ENCODE data around the gene RPL5.

The RPL5 gene

DNA sequence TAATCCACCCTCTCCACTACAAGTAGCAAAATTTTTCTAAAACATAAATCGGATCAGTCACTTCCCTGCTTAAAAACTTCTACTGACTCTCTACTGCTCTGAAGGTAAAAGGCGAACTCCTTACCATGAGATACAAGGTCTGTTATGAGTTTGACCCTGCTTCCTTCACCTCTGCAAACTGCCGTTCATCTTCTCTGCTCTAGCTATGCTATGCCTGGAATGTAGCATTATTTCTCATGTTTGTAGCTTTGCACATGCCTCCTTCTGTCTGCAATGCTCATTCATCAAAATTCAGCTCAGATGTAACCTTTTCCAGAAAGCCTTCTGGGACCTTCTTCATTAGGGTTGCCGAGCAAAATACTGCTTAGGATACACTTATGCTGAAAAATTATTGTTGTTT lies 30.8 kb downstream of the RPL5 start:
- H3K36me3 ChIP-seq (ENCODE audit: control insufficient read depth in 2 of 2, insufficient read depth in 1 of 2, low read length in 2 of 2), result no peaks in the 10 kb centered on the region
- ChIA-PET POLR2A (no interaction called here), CTCF (interaction anchor here (1.4 to 1.9 kb wide), 3 partner anchors 128 to 132 kb away, joined by 4 to 20 read pairs (median 17); no protein-coding TSS in a partner anchor)
- no peaks in the 10 kb centered on the region for H3K4me1 ChIP-seq (ENCODE audit: control insufficient read depth, insufficient read depth, low read length)
- no peaks in the 10 kb centered on the region for H3K9me3 ChIP-seq (ENCODE audit: control insufficient read depth, insufficient read depth, low read depth, low read length)
- TF ChIP-seq ZNF48 (tag by site-specific recombination; IDR thresholded peaks at IDR 0.05), result no peak
- H3K4me3 ChIP-seq (ENCODE audit: low read depth, low read length), result no peak overlapping the region
- no peak overlapping the region for H3K27ac ChIP-seq (ENCODE audit: extremely low read depth, low read depth, low read length)

GRCh38 chr1:92864131-92864530 lies 32.3 kb downstream of the RPL5 start:
- POLR2A ChIA-PET, result no interaction called here
- Histone ChIP-seq H3K27ac (ENCODE audit: extremely low read depth, low read depth, low read length) (no peak overlapping the region), H3K4me1 (ENCODE audit: control insufficient read depth, insufficient read depth, low read length) (no peaks in the 10 kb centered on the region), H3K9me3 (ENCODE audit: control insufficient read depth, insufficient read depth, low read depth, low read length) (no peaks in the 10 kb centered on the region), H3K4me3 (ENCODE audit: low read depth, low read length) (no peak overlapping the region), H3K36me3 (ENCODE audit: control insufficient read depth in 2 of 2, insufficient read depth in 1 of 2, low read length in 2 of 2) (no peaks in the 10 kb centered on the region)
- TF ChIP-seq, protein P1, sequence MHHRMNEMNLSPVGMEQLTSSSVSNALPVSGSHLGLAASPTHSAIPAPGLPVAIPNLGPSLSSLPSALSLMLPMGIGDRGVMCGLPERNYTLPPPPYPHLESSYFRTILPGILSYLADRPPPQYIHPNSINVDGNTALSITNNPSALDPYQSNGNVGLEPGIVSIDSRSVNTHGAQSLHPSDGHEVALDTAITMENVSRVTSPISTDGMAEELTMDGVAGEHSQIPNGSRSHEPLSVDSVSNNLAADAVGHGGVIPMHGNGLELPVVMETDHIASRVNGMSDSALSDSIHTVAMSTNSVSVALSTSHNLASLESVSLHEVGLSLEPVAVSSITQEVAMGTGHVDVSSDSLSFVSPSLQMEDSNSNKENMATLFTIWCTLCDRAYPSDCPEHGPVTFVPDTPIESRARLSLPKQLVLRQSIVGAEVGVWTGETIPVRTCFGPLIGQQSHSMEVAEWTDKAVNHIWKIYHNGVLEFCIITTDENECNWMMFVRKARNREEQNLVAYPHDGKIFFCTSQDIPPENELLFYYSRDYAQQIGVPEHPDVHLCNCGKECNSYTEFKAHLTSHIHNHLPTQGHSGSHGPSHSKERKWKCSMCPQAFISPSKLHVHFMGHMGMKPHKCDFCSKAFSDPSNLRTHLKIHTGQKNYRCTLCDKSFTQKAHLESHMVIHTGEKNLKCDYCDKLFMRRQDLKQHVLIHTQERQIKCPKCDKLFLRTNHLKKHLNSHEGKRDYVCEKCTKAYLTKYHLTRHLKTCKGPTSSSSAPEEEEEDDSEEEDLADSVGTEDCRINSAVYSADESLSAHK (tag by site-specific recombination; IDR thresholded peaks at IDR 0.05), result no peak
- no peak for TF ChIP-seq ZNF341 (tag by site-specific recombination; IDR thresholded peaks at IDR 0.05; ENCODE audit: low read depth)
- CTCF ChIA-PET, result interaction anchor here (0.8 to 1.9 kb wide), 3 partner anchors 13 to 130 kb away, joined by 5 to 20 read pairs (median 6); no protein-coding TSS in a partner anchor

GRCh38 chr1:92870591-92870990 lies 38.8 kb downstream of the RPL5 start:
- Histone ChIP-seq H3K36me3 (ENCODE audit: control insufficient read depth in 2 of 2, insufficient read depth in 1 of 2, low read length in 2 of 2) (peaks cover 0 to 11% of the 10 kb centered on the region in 2 experiments; a peak in 2 of 3 replicates), H3K4me3 (ENCODE audit: low read depth, low read length) (no peak overlapping the region), H3K27ac (ENCODE audit: extremely low read depth, low read depth, low read length) (no peak overlapping the region), H3K4me1 (ENCODE audit: control insufficient read depth, insufficient read depth, low read length) (no peaks in the 10 kb centered on the region), H3K9me3 (ENCODE audit: control insufficient read depth, insufficient read depth, low read depth, low read length) (no peaks in the 10 kb centered on the region)
- ChIA-PET POLR2A (no interaction called here), CTCF (interaction anchor here (0.9 to 1.7 kb wide), 2 partner anchors 11 to 123 kb away, joined by 3 to 9 read pairs; no protein-coding TSS in a partner anchor)
- TF ChIP-seq KLF17 (tag by site-specific recombination; IDR thresholded peaks at IDR 0.05) (no peak), PRDM1 (tag by site-specific recombination; IDR thresholded peaks at IDR 0.05) (no peak), SETDB1 (IDR thresholded peaks at IDR 0.05; ENCODE audit: insufficient read length, low read length) (no peak), ZNF19 (tag by site-specific recombination; IDR thresholded peaks at IDR 0.05; ENCODE audit: low read depth) (no peak), SALL2 (tag by site-specific recombination; IDR thresholded peaks at IDR 0.05; ENCODE audit: borderline replicate concordance) (no peak), ZNF596 (tag by site-specific recombination; IDR thresholded peaks at IDR 0.05) (no peak)
- TF ChIP-seq, protein P2, sequence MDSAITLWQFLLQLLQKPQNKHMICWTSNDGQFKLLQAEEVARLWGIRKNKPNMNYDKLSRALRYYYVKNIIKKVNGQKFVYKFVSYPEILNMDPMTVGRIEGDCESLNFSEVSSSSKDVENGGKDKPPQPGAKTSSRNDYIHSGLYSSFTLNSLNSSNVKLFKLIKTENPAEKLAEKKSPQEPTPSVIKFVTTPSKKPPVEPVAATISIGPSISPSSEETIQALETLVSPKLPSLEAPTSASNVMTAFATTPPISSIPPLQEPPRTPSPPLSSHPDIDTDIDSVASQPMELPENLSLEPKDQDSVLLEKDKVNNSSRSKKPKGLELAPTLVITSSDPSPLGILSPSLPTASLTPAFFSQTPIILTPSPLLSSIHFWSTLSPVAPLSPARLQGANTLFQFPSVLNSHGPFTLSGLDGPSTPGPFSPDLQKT (IDR thresholded peaks at IDR 0.05; ENCODE audit: borderline replicate concordance, low read depth, low read length), result no peak

DNA sequence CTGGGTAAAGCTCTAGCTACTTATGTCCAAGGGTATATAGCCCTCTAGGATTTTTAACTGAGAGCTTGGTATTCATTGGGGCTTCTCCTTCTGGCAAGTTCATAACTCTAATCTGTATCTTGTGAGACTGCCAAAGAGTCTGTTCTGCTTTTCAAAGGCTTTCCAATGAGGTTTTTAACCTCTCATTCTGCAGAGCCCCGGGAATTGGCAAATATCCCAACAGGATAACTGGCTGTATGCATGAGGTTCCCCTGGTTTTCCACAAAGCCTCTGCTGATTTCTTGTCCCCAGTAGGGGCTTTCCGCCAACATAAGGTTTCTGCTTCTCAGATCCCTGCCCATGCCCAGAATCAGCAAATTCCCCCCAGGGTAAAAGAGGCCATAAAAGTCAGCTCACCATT lies 40.9 kb downstream of the RPL5 start:
- Histone ChIP-seq H3K36me3 (ENCODE audit: control insufficient read depth in 2 of 2, insufficient read depth in 1 of 2, low read length in 2 of 2) (peaks cover 0 to 11% of the 10 kb centered on the region in 2 experiments; a peak in 2 of 3 replicates), H3K27ac (ENCODE audit: extremely low read depth, low read depth, low read length) (no peak overlapping the region), H3K4me1 (ENCODE audit: control insufficient read depth, insufficient read depth, low read length) (0 out of 2 replicates have a peak, but pooled peaks cover 4% of the 10 kb centered on the region), H3K9me3 (ENCODE audit: control insufficient read depth, insufficient read depth, low read depth, low read length) (no peaks in the 10 kb centered on the region), H3K4me3 (ENCODE audit: low read depth, low read length) (no peak overlapping the region)
- TF ChIP-seq OVOL3 (tag by site-specific recombination; IDR thresholded peaks at IDR 0.05) (no peak), ZBTB6 (tag by site-specific recombination; IDR thresholded peaks at IDR 0.05) (no peak), ZNF660 (tag by site-specific recombination; IDR thresholded peaks at IDR 0.05) (no peak), ZNF621 (tag by site-specific recombination; IDR thresholded peaks at IDR 0.05) (no peak), ZNF24 (tag by site-specific recombination; IDR thresholded peaks at IDR 0.05) (no peak)
- POLR2A ChIA-PET, result no interaction called here
- CTCF ChIA-PET, result interaction anchor here (0.8 to 3.2 kb wide), 2 partner anchors 15 to 121 kb away, joined by 5 to 11 read pairs; no protein-coding TSS in a partner anchor
